ENCODE data around the gene FES. TPM values are rescaled to one million over a fixed set of nuclear protein-coding genes. Genes with fewer than 3 reads are reported as not detected.
A peak's percentile ranks its signal among the peaks of the same experiment; 100 is the strongest.

Gene FES
- total RNA-seq, 1 donor from 2014 or later, result 48.0 TPM

DNA sequence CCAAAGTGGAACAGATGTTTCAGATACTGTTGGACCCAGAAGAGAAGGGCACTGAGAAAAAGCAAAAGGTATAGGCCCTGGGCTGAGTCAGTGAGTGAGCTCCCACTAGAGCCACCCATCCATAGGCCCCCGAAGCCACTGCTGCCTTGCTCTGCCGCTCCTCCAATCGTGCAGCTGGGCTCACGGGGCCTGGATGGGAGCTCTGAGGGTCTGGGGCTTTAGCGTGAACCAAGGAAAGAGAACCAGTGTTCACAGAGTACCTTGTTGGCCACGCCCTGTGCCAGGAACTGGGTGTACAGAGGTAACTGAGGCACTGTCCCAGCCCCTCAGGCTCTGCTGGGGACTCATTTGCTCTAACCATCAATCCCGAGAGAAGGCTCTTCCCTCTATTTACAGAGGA, 55.5 kb downstream of the FES start:
- Histone ChIP-seq H3K4me3 (no peak overlapping the region), H3K36me3 (peaks cover 73% of the 10 kb centered on the region)
- intact Hi-C loops (cut with DNase I), result no loop called here

DNA sequence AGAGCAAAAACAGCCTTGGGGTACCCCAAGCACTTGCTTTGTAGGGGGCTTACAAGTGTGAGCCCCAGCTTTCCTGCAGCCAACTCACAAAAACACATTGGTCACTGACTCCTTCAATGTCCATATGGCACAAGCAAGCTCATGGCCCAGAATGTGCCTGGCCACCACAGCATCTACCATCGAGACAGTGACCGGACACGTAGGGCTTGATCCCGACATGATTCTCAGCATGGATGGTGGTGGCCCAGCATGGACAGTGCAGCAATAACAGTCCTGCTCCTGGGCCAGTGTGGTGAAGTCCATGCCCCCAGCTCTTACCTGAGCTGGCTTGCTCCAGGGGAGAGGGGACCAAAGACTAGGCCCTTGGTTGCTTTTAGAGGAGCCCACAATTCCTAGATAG, 56.7 kb downstream of the FES start:
- no peak for ATAC-seq
- Histone ChIP-seq H3K36me3 (peaks cover 85% of the 10 kb centered on the region), H3K27ac (no peak overlapping the region), H3K27me3 (no peaks in the 10 kb centered on the region), H3K9me3 (no peaks in the 10 kb centered on the region), H3K4me3 (no peak overlapping the region), H3K4me1 (peaks cover 10% of the 10 kb centered on the region)
- intact Hi-C loops (cut with DNase I), result no loop called here
- TF ChIP-seq, protein P1, sequence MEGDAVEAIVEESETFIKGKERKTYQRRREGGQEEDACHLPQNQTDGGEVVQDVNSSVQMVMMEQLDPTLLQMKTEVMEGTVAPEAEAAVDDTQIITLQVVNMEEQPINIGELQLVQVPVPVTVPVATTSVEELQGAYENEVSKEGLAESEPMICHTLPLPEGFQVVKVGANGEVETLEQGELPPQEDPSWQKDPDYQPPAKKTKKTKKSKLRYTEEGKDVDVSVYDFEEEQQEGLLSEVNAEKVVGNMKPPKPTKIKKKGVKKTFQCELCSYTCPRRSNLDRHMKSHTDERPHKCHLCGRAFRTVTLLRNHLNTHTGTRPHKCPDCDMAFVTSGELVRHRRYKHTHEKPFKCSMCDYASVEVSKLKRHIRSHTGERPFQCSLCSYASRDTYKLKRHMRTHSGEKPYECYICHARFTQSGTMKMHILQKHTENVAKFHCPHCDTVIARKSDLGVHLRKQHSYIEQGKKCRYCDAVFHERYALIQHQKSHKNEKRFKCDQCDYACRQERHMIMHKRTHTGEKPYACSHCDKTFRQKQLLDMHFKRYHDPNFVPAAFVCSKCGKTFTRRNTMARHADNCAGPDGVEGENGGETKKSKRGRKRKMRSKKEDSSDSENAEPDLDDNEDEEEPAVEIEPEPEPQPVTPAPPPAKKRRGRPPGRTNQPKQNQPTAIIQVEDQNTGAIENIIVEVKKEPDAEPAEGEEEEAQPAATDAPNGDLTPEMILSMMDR (IDR thresholded peaks at IDR 0.05), result no peak
- no peak for DNase-seq

More for the DNA sequence above, 55.5 kb downstream of the FES start:
- TF ChIP-seq, protein P1 (IDR thresholded peaks at IDR 0.05), result no peak
- Histone ChIP-seq H3K9me3 (no peaks in the 10 kb centered on the region), H3K27ac (no peak overlapping the region), H3K27me3 (no peaks in the 10 kb centered on the region), H3K4me1 (peaks cover 14% of the 10 kb centered on the region)
- ATAC-seq, result no peak
- no peak for DNase-seq

DNA sequence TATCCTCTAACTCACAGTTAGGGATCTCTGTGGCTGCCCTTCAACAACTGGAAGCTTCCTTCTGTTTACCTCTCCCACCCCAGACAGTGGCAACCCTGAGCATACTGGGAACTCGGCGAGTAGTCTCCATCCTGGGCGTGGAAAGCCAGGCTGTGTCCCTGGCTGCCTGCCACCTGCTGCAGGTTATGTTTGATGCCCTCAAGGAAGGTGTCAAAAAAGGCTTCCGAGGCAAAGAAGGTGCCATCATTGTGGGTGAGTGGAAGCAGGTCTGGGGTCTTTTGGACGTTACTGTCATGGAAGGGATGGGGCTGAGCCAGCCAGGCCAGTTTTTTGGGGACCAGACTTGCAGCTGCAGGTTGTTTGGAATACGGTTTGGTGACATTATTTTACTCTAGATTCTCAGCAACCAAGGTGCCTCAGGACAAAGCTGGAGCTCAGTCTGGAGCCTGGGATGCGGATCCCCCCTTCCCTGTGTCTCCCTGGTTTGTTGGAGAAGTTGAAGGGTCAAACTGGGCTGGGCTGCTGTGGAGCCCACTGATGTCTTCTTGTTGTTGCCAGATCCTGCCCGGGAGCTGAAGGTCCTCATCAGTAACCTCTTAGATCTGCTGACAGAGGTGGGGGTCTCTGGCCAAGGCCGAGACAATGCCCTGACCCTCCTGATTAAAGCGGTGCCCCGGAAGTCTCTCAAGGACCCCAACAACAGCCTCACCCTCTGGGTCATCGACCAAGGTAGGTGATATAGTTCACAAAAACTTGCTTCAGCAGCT, 58.2 kb downstream of the FES start:
- no peak overlapping the region for H3K27ac ChIP-seq
- ATAC-seq, result no peak
- TF ChIP-seq, protein P1 (IDR thresholded peaks at IDR 0.05), result no peak
- no peak for DNase-seq
- H3K4me1 ChIP-seq, result no peaks in the 10 kb centered on the region
- H3K27me3 ChIP-seq, result no peaks in the 10 kb centered on the region
- peaks cover 96% of the 10 kb centered on the region for H3K36me3 ChIP-seq
- no peak overlapping the region for H3K4me3 ChIP-seq
- no peaks in the 10 kb centered on the region for H3K9me3 ChIP-seq
- intact Hi-C loops (cut with DNase I), result no loop called here

DNA sequence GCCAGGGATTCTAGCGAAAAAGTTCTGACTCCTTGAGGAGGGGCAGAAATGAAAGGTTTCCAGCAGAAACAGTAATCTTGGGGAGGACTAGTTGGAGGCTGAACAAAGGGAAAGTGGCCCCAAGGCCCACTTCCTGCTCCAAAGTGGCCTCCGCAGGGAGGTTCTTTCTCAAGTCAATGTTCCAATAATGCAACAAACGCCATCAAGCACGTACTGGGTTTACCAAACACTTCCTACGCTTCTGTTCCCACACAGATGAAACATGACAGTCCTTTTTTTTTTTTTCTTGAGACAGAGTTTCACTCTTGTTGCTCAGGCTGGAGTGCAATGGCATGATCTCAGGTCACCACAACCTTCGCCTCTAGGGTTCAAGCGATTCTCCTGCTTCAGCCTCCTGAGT, 60.8 kb downstream of the FES start:
- Histone ChIP-seq H3K4me1 (no peaks in the 10 kb centered on the region), H3K9me3 (no peaks in the 10 kb centered on the region), H3K4me3 (no peak overlapping the region), H3K36me3 (peaks cover 97% of the 10 kb centered on the region), H3K27me3 (no peaks in the 10 kb centered on the region), H3K27ac (no peak overlapping the region)
- TF ChIP-seq, protein P1 (IDR thresholded peaks at IDR 0.05), result no peak
- intact Hi-C loops (cut with DNase I), result no loop called here
- DNase-seq (no peak), ATAC-seq (peak; percentile 14)

Other genes with a start within 250 kb of the FES start
- gene BLM, start 167.2 kb upstream of the FES start, total RNA-seq, result 1.5 TPM
- gene FURIN, start 15.9 kb upstream of the FES start, total RNA-seq, result 104 TPM
- gene MAN2A2, start 18.8 kb downstream of the FES start, total RNA-seq, result 94.0 TPM
- 12.4 TPM for gene HDDC3, start 48.0 kb downstream of the FES start, total RNA-seq
- gene UNC45A, start 50.8 kb downstream of the FES start, total RNA-seq, result 60.9 TPM
- gene RCCD1, start 70.4 kb downstream of the FES start, total RNA-seq, result 8.6 TPM
- gene PRC1, start 110.0 kb downstream of the FES start, total RNA-seq, result 4.6 TPM
- gene VPS33B, start 138.1 kb downstream of the FES start, total RNA-seq, result 14.3 TPM
- 0.87 TPM for gene SV2B, start 215.8 kb downstream of the FES start, total RNA-seq